ENCODE measurements around the gene RCL1. TPM values are rescaled to one million over a fixed set of nuclear protein-coding genes. Genes with fewer than 3 reads are reported as not detected.

Gene RCL1
- total RNA-seq, 1 donor from 2014 or later: 23.4 TPM

- no peak for DNase-seq (ENCODE audit: low read depth)
- TF ChIP-seq CTCF (conservative IDR thresholded peaks at IDR 0.05; ENCODE audit: low read depth, low read length): no peak
- no peak overlapping the region for H3K4me3 ChIP-seq (ENCODE audit: low read depth, low read length)
Measured at GRCh38 chr9:4784403-4784802, 8.3 kb upstream of the RCL1 start.

- H3K4me3 ChIP-seq (ENCODE audit: low read depth, low read length): no peak overlapping the region
- TF ChIP-seq CTCF (conservative IDR thresholded peaks at IDR 0.05; ENCODE audit: low read depth, low read length): no peak
- DNase-seq (ENCODE audit: low read depth): no peak
Measured at GRCh38 chr9:4786599-4786998, 6.1 kb upstream of the RCL1 start.

- H3K4me3 ChIP-seq (ENCODE audit: low read depth, low read length): no peak overlapping the region
- DNase-seq (ENCODE audit: low read depth): no peak
- TF ChIP-seq CTCF (conservative IDR thresholded peaks at IDR 0.05; ENCODE audit: low read depth, low read length): no peak
Measured at GRCh38 chr9:4787876-4788275, 4.9 kb upstream of the RCL1 start.

- no peak for TF ChIP-seq CTCF (conservative IDR thresholded peaks at IDR 0.05; ENCODE audit: low read depth, low read length)
- H3K4me3 ChIP-seq (ENCODE audit: low read depth, low read length): no peak overlapping the region
- DNase-seq (ENCODE audit: low read depth): no peak
Measured at GRCh38 chr9:4788703-4789102, 4.0 kb upstream of the RCL1 start.

GRCh38 chr9:4792054-4792571, 631 bp upstream of the RCL1 start:
- no peak for DNase-seq (ENCODE audit: low read depth)
- H3K4me3 ChIP-seq (ENCODE audit: low read depth, low read length): peak overlapping the region; percentile 92
- TF ChIP-seq CTCF (conservative IDR thresholded peaks at IDR 0.05; ENCODE audit: low read depth, low read length): no peak

GRCh38 chr9:4793459-4794395, 983 bp downstream of the RCL1 start:
- DNase-seq (ENCODE audit: low read depth): no peak
- no peak for TF ChIP-seq CTCF (conservative IDR thresholded peaks at IDR 0.05; ENCODE audit: low read depth, low read length)
- H3K4me3 ChIP-seq (ENCODE audit: low read depth, low read length): peak overlapping the region; percentile 92
